ENCODE measurements around the gene CLIC5. TPM values are rescaled to one million over a fixed set of nuclear protein-coding genes. Genes with fewer than 3 reads are reported as not detected.

The CLIC5 gene
- total and polyA plus RNA-seq, 2 of the 8 experiments (the other 6 are each of a cell fraction or from before 2014, with no cell fraction given), result 0.12 to 0.15 TPM

DNA sequence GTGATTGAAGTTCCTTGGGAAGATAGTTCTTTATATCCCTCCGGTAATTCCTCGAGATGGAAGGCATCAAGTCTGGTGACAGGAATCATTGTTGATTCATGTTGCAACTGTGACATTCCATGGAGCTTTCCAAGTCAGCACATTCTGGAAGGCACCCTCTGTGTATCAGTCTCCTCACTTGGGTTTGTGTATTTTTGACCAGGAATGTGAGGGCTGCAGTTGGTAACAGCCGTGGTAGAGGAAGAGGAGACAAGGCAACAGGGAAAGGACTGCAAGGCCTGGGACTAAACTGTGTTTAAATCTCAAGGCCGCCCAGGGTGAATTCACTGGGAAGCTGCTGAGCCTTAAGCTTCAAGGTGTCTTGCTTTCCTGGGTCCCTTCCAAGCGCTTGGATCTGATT is 99.0 kb downstream of the CLIC5 start:
- no peak overlapping the region for H3K4ac ChIP-seq (replicated peaks; ENCODE audit: insufficient read length, low read depth, low read length)
- no peaks in the 10 kb centered on the region for H3K79me1 ChIP-seq (ENCODE audit: low read depth, low read length)
- H3K79me2 ChIP-seq (ENCODE audit: control insufficient read depth in 1 of 2, insufficient read depth in 2 of 2, low read length in 2 of 2), result no peaks in the 10 kb centered on the region
- no peak overlapping the region for H2BK12ac ChIP-seq (ENCODE audit: low read depth, low read length)
- H4K5ac ChIP-seq (ENCODE audit: insufficient read length, low read depth, low read length), result no peak overlapping the region
- H2BK5ac ChIP-seq (ENCODE audit: low read depth, low read length), result no peak overlapping the region
- H3K27me3 ChIP-seq (replicated peaks in 1 of 4; ENCODE audit: control insufficient read depth in 3 of 4, extremely low read depth in 1 of 4, insufficient read depth in 3 of 4, low read length in 3 of 4), result no peaks in the 10 kb centered on the region; a peak in 2 of 7 replicates
- no peaks in the 10 kb centered on the region for H3K36me3 ChIP-seq (ENCODE audit: control insufficient read depth in 2 of 4, insufficient read depth in 4 of 4, low read length in 3 of 4)
- peaks cover 0 to 7% (median 0%) of the 10 kb centered on the region in 4 experiments; a peak in 1 of 7 replicates for H3K4me1 ChIP-seq (replicated peaks in 1 of 4; ENCODE audit: control insufficient read depth in 3 of 4, insufficient read depth in 4 of 4, low read length in 3 of 4)
- TF ChIP-seq SP2 (IDR thresholded peaks at IDR 0.05; ENCODE audit: low read length), result no peak
- TF ChIP-seq HDAC6 (IDR thresholded peaks at IDR 0.05; ENCODE audit: low read depth, low read length), result no peak
- no peak for TF ChIP-seq BCL11A (IDR thresholded peaks at IDR 0.05; ENCODE audit: low read depth in 2 of 2, low read length in 2 of 2)
- TF ChIP-seq TEAD4 (IDR thresholded peaks at IDR 0.05; ENCODE audit: low read depth, low read length), result no peak
- no peak overlapping the region for H2AFZ ChIP-seq (ENCODE audit: low read length)
- H3K9me3 ChIP-seq (ENCODE audit: insufficient read depth in 2 of 2, low read depth in 1 of 2, low read length in 1 of 2), result no peaks in the 10 kb centered on the region
- H3K23me2 ChIP-seq (ENCODE audit: low read depth, low read length), result no peaks in the 10 kb centered on the region
- ChIA-PET CTCF (ENCODE audit: partially characterized antibody) (interaction anchor here (0.6 to 0.8 kb wide), 2 partner anchors 7 to 15 kb away, joined by 3 read pairs; no protein-coding TSS in a partner anchor), POLR2A (ENCODE audit: partially characterized antibody) (no interaction called here)
- H2BK15ac ChIP-seq (ENCODE audit: low read length), result no peak overlapping the region
- no peak overlapping the region for H3K27ac ChIP-seq (ENCODE audit: low read depth, low read length)
- no peak overlapping the region for H3K9ac ChIP-seq (replicated peaks in 1 of 4; ENCODE audit: extremely low read depth in 1 of 4, low read depth in 3 of 4, low read length in 3 of 4)
- DNase-seq (ENCODE audit: low read depth in 1 of 2, low spot score in 2 of 2) (no peak), FAIRE-seq (no peak)
- no peak overlapping the region for H3K4me3 ChIP-seq (ENCODE audit: extremely low read depth in 1 of 4, insufficient read depth in 2 of 4, low read depth in 3 of 4, low read length in 4 of 4)
- no peak overlapping the region for H3K18ac ChIP-seq (ENCODE audit: extremely low read depth, low read length)
- H4K8ac ChIP-seq (ENCODE audit: extremely low read depth, insufficient read depth, low read length), result no peak overlapping the region
- H2BK20ac ChIP-seq (ENCODE audit: low read length), result no peak overlapping the region
- H4K91ac ChIP-seq (replicated peaks; ENCODE audit: insufficient read length, low read length), result no peak overlapping the region
- H3K14ac ChIP-seq (ENCODE audit: insufficient read length), result no peak overlapping the region
- H3K23ac ChIP-seq (ENCODE audit: insufficient read length), result no peak overlapping the region
- H4K20me1 ChIP-seq (replicated peaks in 1 of 2; ENCODE audit: control insufficient read depth in 1 of 2, insufficient read depth in 2 of 2, low read length in 2 of 2), result no peaks in the 10 kb centered on the region
- H2AK5ac ChIP-seq (ENCODE audit: low read depth, low read length), result no peak overlapping the region
- WGBS, 2 experiments (ENCODE audit: extremely low coverage in 1 of 2, insufficient coverage in 1 of 2, insufficient read length in 1 of 2, insufficient replicate concordance in 2 of 2, low coverage in 1 of 2, low lambda C conversion rate in 2 of 2, missing lambda C conversion rate in 1 of 2), result 90% methylated on average over 5 of the region's 5 CpGs; no CpG with 5 or more reads in 1 of the 2 experiments
- no peak overlapping the region for H3K56ac ChIP-seq (replicated peaks; ENCODE audit: insufficient read length, low read depth, low read length)
- H3K4me2 ChIP-seq (ENCODE audit: insufficient read depth in 1 of 2, low read depth in 2 of 2, low read length in 2 of 2), result no peak overlapping the region
- no peak overlapping the region for H2BK120ac ChIP-seq (replicated peaks; ENCODE audit: low read depth, low read length)

Measured in H1 (cell line).